ENCODE results near the gene DSCAM.

DSCAM gene

DNA sequence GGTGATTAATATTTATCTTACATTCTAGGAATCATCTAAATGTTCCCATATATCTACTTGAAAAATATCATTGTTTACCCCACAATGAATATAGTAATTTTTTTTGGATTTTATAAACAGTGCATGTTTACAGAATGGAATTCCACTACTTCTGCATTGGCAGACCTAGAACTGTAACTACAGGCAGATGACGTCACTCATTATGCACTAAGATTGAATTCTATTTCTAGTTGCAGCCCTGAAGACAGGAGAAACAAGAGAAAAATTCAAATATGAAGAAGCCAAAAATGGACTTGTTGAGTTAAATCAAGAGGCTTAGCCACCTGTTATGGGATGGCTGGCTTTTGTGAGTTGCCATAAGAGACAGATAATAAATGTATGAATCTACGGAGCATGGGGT, 615.0 kb downstream of the DSCAM start:
- H3K4me2 ChIP-seq, result no peak overlapping the region
- no peak for TF ChIP-seq Cebpa-rat (IDR thresholded peaks at IDR 0.05)
- no peak overlapping the region for H3K27ac ChIP-seq
- H3K4me3 ChIP-seq, result no peak overlapping the region
- H3K4me1 ChIP-seq, result no peaks in the 10 kb centered on the region
- no peaks in the 10 kb centered on the region for H3K9me3 ChIP-seq (replicated peaks in 1 of 11)
- no peaks in the 10 kb centered on the region for H3K36me3 ChIP-seq
- no peaks in the 10 kb centered on the region for H3K27me3 ChIP-seq
- no peaks in the 10 kb centered on the region for H4K20me1 ChIP-seq
- no peak overlapping the region for H3K9ac ChIP-seq

DNA sequence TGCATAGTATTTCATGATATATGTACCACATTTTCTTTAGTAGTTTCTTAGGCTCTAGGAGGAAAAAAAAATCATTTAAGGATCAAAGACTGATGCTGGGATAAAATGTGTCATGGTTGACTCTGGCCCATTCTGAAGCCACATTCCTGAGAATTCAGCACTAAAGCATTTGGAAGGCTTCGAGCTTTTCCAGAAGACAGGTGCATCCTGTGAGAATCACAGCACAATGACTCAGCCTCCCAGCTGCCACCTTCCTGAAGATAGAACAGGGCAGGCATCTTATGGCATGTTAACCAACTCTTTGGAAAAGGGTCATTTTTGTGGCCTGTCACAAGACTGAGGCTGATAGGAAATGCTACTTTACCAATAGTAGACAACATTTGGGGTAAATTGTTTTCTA, 619.9 kb downstream of the DSCAM start:
- Histone ChIP-seq H3K9ac (no peak overlapping the region), H4K20me1 (no peaks in the 10 kb centered on the region), H3K27ac (no peak overlapping the region), H3K4me1 (no peaks in the 10 kb centered on the region), H3K4me3 (no peak overlapping the region), H3K27me3 (no peaks in the 10 kb centered on the region), H3K36me3 (no peaks in the 10 kb centered on the region), H3K4me2 (no peak overlapping the region), H3K9me3 (replicated peaks in 1 of 11) (peaks cover 0 to 8% (median 0%) of the 10 kb centered on the region in 11 experiments; a peak in 2 of 22 replicates)
- no peak for TF ChIP-seq Cebpa-rat (IDR thresholded peaks at IDR 0.05)

GRCh38 chr21:40215941-40216340, 631.0 kb downstream of the DSCAM start:
- Histone ChIP-seq H3K4me1 (no peaks in the 10 kb centered on the region), H4K20me1 (no peaks in the 10 kb centered on the region), H3K4me2 (no peak overlapping the region), H3K27me3 (no peaks in the 10 kb centered on the region), H3K36me3 (no peaks in the 10 kb centered on the region), H3K9ac (no peak overlapping the region), H3K4me3 (no peak overlapping the region), H3K27ac (no peak overlapping the region), H3K9me3 (replicated peaks in 1 of 11) (no peaks in the 10 kb centered on the region; a peak in 1 of 22 replicates)
- no peak for TF ChIP-seq Cebpa-rat (IDR thresholded peaks at IDR 0.05)

- no peaks in the 10 kb centered on the region for H3K27me3 ChIP-seq
- no peak overlapping the region for H3K27ac ChIP-seq
- H3K9ac ChIP-seq, result no peak overlapping the region
- no peak overlapping the region for H3K4me2 ChIP-seq
- H3K36me3 ChIP-seq, result no peaks in the 10 kb centered on the region
- H3K9me3 ChIP-seq (replicated peaks in 1 of 11), result no peaks in the 10 kb centered on the region; a peak in 1 of 22 replicates
- H3K4me1 ChIP-seq, result peaks cover 0 to 23% (median 10%) of the 10 kb centered on the region in 10 experiments; a peak in 13 of 20 replicates
- TF ChIP-seq Cebpa-rat (IDR thresholded peaks at IDR 0.05), result no peak
- H3K4me3 ChIP-seq, result no peak overlapping the region
- no peaks in the 10 kb centered on the region for H4K20me1 ChIP-seq
These were observed 636.7 kb downstream of the DSCAM start for GRCh38 chr21:40210251-40210650.

DNA sequence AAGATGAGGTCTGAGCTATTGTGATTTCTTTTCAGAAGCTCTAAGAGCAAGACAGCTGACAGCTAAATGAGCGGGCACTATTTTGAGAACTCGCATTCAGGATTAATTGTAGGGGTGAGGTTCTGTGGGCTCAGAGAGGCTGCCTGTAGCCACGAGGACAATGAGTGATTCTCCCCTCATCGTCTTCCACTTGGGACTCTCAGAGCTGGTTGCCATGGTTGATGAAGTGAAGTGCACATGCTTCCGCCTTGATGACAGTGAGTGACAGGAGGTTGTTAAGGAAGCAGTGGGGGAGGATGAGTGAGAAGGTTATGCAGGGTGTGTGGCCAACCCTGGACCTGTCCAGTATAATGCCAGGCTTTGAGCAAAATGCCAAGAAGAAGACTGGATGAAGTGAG, 638.0 kb downstream of the DSCAM start:
- TF ChIP-seq Cebpa-rat (IDR thresholded peaks at IDR 0.05), result no peak
- no peaks in the 10 kb centered on the region for H4K20me1 ChIP-seq
- H3K4me3 ChIP-seq, result no peak overlapping the region
- no peak overlapping the region for H3K27ac ChIP-seq
- no peaks in the 10 kb centered on the region for H3K27me3 ChIP-seq
- no peaks in the 10 kb centered on the region for H3K36me3 ChIP-seq
- peak overlapping the region in 3 of 11 experiments; percentile 1 to 28 (median 12); a peak in 3 of 22 replicates for H3K4me2 ChIP-seq
- H3K9ac ChIP-seq, result no peak overlapping the region
- peaks cover 0 to 32% (median 19%) of the 10 kb centered on the region in 10 experiments; a peak in 13 of 20 replicates for H3K4me1 ChIP-seq
- no peaks in the 10 kb centered on the region; a peak in 1 of 22 replicates for H3K9me3 ChIP-seq (replicated peaks in 1 of 11)

DNA sequence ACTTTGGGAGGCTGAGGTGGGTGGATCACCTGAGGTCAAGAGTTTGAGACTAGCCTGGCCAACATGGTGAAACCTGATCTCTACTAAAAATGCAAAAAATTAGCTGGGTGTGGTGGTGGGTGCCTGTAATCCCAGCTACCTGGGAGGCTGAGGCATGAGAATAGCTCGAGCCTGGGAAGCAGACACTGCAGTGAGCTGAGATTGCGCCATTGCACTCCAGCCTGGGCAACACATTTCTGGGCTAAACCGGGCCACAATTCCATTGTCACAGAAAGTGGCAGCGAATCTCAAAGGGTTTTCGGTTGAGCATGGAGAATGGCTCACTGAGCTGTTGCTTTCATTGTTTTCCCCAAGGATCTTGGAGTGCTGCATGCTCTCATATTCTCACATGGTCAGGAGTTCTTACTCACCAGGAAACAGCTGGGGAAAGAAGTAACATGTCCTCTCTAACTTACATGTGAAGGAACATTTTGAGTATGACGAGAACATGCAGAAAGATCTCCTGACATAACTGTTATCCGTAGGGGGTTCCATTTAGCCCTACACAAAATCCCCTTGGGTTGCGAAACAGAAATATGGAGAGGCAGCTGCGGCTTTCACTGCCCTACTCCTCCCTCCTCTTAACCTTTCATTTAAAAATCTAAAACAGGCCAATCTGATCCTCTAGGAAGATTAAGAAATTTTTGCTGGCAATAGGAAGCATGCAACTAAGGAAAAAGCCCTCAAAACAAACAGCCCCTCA, 638.6 kb downstream of the DSCAM start:
- H3K9ac ChIP-seq, result no peak overlapping the region
- H3K4me1 ChIP-seq, result peaks cover 0 to 32% (median 19%) of the 10 kb centered on the region in 10 experiments; a peak in 13 of 20 replicates
- H3K27me3 ChIP-seq, result no peaks in the 10 kb centered on the region
- peak in 1 of 11 experiments; percentile 15; a peak in 1 of 22 replicates for TF ChIP-seq Cebpa-rat (IDR thresholded peaks at IDR 0.05)
- H3K4me3 ChIP-seq, result no peak overlapping the region
- H3K36me3 ChIP-seq, result no peaks in the 10 kb centered on the region
- no peak overlapping the region for H3K27ac ChIP-seq
- H3K4me2 ChIP-seq, result peak overlapping the region in 4 of 11 experiments; percentile 1 to 28 (median 6); a peak in 3 of 22 replicates
- H4K20me1 ChIP-seq, result no peaks in the 10 kb centered on the region
- no peaks in the 10 kb centered on the region for H3K9me3 ChIP-seq (replicated peaks in 1 of 11)

DNA sequence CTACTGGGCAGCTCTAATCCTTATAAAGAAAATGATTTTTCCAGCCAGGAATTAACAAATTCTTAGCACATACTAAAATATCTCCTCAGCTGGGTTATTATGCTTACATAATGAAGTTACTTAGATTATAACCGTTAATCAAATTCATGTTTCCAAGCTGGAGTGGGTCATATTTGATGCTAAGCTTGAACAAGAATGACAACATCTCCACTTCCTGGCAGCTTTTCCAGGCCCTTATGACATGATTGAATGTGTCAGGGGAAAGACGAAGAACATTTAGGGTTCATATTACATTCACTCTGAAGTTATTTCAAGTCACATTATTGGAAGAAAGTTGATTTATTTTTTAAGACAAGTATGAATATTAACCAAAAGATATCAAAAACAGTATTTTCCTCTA, 646.0 kb downstream of the DSCAM start:
- no peaks in the 10 kb centered on the region for H3K36me3 ChIP-seq
- no peak overlapping the region for H3K27ac ChIP-seq
- no peak overlapping the region for H3K4me3 ChIP-seq
- H3K27me3 ChIP-seq, result no peaks in the 10 kb centered on the region
- peaks cover 0 to 20% (median 15%) of the 10 kb centered on the region in 10 experiments; a peak in 13 of 20 replicates for H3K4me1 ChIP-seq
- H3K9ac ChIP-seq, result no peak overlapping the region
- peaks cover 0 to 9% (median 0%) of the 10 kb centered on the region in 11 experiments; a peak in 4 of 22 replicates for H3K9me3 ChIP-seq (replicated peaks in 1 of 11)
- no peaks in the 10 kb centered on the region for H4K20me1 ChIP-seq
- no peak for TF ChIP-seq Cebpa-rat (IDR thresholded peaks at IDR 0.05)
- no peak overlapping the region for H3K4me2 ChIP-seq

GRCh38 chr21:40200126-40200525, 646.8 kb downstream of the DSCAM start:
- H3K27me3 ChIP-seq, result no peaks in the 10 kb centered on the region
- H4K20me1 ChIP-seq, result no peaks in the 10 kb centered on the region
- peaks cover 0 to 9% (median 0%) of the 10 kb centered on the region in 11 experiments; a peak in 4 of 22 replicates for H3K9me3 ChIP-seq (replicated peaks in 1 of 11)
- peaks cover 0 to 12% (median 8%) of the 10 kb centered on the region in 10 experiments; a peak in 13 of 20 replicates for H3K4me1 ChIP-seq
- H3K4me3 ChIP-seq, result no peak overlapping the region
- H3K4me2 ChIP-seq, result no peak overlapping the region
- H3K27ac ChIP-seq, result no peak overlapping the region
- H3K36me3 ChIP-seq, result no peaks in the 10 kb centered on the region
- TF ChIP-seq Cebpa-rat (IDR thresholded peaks at IDR 0.05), result no peak
- no peak overlapping the region for H3K9ac ChIP-seq

DNA sequence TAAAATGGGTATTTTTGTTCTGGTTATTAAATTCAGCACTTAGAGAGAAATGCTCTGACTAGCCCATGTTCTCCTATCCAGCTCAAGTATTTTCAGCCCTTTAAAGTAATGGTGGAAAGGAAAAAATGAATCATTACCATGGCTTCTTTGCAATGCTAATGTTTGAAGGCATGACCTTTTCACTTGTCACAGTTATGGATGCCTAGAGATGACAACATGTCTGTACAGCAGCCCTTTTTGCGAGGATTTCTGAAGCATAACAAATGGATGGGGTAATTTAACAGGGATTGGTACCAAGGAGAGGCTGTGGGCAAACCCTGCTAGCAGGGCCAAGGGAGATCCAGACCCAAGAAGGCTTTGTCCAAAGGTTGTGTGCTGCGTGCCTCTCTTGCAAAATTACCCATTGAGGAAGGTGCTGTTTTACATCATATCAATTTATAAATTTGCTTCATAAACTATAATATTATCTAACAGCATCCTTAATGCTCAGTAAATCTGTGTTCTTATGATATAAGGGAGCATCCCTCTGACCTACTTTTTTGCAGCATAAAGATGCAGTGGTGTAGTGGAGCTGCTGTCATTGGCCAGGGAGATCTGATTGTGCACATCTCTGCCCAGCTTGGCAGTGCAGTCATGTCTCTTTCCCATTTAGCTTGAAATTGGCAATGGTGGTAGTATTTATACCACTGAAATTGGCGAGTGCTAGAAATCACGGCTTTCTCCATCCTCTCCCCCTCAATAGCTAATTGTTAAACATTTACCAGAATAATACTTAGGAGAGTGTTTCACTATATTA, 652.6 kb downstream of the DSCAM start:
- TF ChIP-seq Cebpa-rat (IDR thresholded peaks at IDR 0.05), result no peak
- no peak overlapping the region for H3K4me2 ChIP-seq
- H3K4me1 ChIP-seq, result no peaks in the 10 kb centered on the region
- H3K27me3 ChIP-seq, result no peaks in the 10 kb centered on the region
- H3K9ac ChIP-seq, result no peak overlapping the region
- no peak overlapping the region for H3K27ac ChIP-seq
- peaks cover 29 to 50% (median 36%) of the 10 kb centered on the region in 11 experiments; a peak in 21 of 22 replicates for H3K9me3 ChIP-seq (replicated peaks in 1 of 11)
- H3K4me3 ChIP-seq, result no peak overlapping the region
- no peaks in the 10 kb centered on the region for H3K36me3 ChIP-seq
- H4K20me1 ChIP-seq, result no peaks in the 10 kb centered on the region

Data from BLaER1 treated with 17β-estradiol and CSF1 and Interleukin-3, amounts not matched to agents 10 nM and 100 nM (cell line).